ENCODE measurements around the gene MORN2.
A peak's percentile ranks its signal among the peaks of the same experiment; 100 is the strongest.

Gene MORN2

DNA sequence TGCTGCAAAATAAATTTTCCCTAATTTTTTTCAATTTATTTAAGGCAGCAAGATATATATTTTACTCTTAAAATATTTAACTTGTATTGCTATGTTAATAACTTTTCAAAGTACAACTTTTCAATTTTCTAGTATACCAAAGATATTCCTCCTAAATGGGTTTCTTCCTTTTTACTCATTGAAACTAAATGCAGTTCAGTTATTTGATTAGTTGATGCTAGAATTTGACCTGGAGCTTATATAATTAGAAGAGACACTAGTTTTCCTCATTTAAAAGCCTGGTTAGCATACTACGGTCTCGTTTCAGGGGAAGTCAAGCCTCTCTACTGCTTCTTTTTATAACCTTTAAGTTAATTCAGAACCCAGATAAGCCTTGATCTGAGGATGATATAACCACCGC lies 13.8 kb downstream of the MORN2 start, which contains the start of gene ARHGEF33:
Gene ARHGEF33, plus strand, starts transcription at position 301 of the 400 bp plus-strand sequence. CDS start 29,573 bp downstream, outside the sequence.
- TF ChIP-seq CTCF (conservative IDR thresholded peaks at IDR 0.05; ENCODE audit: low read length) (no peak), EZH2phosphoT487 (IDR thresholded peaks at IDR 0.05; ENCODE audit: borderline replicate concordance) (no peak)
- H3K36me3 ChIP-seq (ENCODE audit: insufficient read depth, low read length): no peaks in the 10 kb centered on the region
- H3K4me1 ChIP-seq (ENCODE audit: insufficient read depth, low read length, poor library complexity, severe bottlenecking): no peaks in the 10 kb centered on the region
- H3K4me2 ChIP-seq (ENCODE audit: low read depth, low read length, poor library complexity, severe bottlenecking): no peak within 1 kb of the TSS
- no peaks in the 10 kb centered on the region for H3K9me2 ChIP-seq (replicated peaks; ENCODE audit: low read depth, low read length)
- H3K79me2 ChIP-seq (ENCODE audit: insufficient read depth, low read length): no peaks in the 10 kb centered on the region
- H2AFZ ChIP-seq (ENCODE audit: low read length): 0 out of 2 replicates have a peak within 1 kb of the TSS, but pooled peaks have one; percentile 57
- no peaks in the 10 kb centered on the region for H3K9me3 ChIP-seq (ENCODE audit: insufficient read depth, low read depth, low read length)
- no peak within 1 kb of the TSS for H3K4me3 ChIP-seq (ENCODE audit: low read length, poor library complexity, severe bottlenecking)
- no peaks in the 10 kb centered on the region for H3F3A ChIP-seq (ENCODE audit: low read depth)
- H3K27me3 ChIP-seq (ENCODE audit: insufficient read depth, low read length, poor library complexity, severe bottlenecking): no peaks in the 10 kb centered on the region
- H4K20me1 ChIP-seq (ENCODE audit: insufficient read depth, low read length, poor library complexity, severe bottlenecking): no peaks in the 10 kb centered on the region
- H3K9ac ChIP-seq (ENCODE audit: low read depth, low read length, poor library complexity, severe bottlenecking): no peak within 1 kb of the TSS

DNA sequence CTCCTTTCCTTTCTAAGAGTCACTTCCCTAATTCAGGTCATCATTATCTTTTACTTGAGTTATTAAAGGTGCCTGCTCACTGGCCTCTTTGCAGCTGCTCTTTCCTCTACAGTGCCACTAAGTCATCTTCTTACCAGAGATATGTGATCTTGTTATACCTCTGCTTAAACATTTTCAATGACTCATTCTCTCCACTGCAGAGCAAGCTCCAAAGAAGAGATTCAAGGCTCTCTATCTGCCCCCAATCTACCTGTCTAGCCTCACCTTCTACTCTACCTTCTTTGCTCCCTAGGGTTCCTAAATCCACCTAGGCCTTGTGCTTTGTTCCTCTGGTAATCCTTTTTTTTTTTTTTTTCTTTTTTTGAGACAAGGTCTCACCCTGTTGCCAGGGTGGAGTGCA lies 17.0 kb downstream of the MORN2 start:
- TF ChIP-seq CTCF (conservative IDR thresholded peaks at IDR 0.05; ENCODE audit: low read length) (no peak), EZH2phosphoT487 (IDR thresholded peaks at IDR 0.05; ENCODE audit: borderline replicate concordance) (no peak)
- H4K20me1 ChIP-seq (ENCODE audit: insufficient read depth, low read length, poor library complexity, severe bottlenecking): no peaks in the 10 kb centered on the region
- no peak overlapping the region for H2AFZ ChIP-seq (ENCODE audit: low read length)
- H3K4me1 ChIP-seq (ENCODE audit: insufficient read depth, low read length, poor library complexity, severe bottlenecking): no peaks in the 10 kb centered on the region
- no peak overlapping the region for H3K9ac ChIP-seq (ENCODE audit: low read depth, low read length, poor library complexity, severe bottlenecking)
- no peaks in the 10 kb centered on the region for H3K36me3 ChIP-seq (ENCODE audit: insufficient read depth, low read length)
- H3K27me3 ChIP-seq (ENCODE audit: insufficient read depth, low read length, poor library complexity, severe bottlenecking): no peaks in the 10 kb centered on the region
- H3K9me2 ChIP-seq (replicated peaks; ENCODE audit: low read depth, low read length): no peaks in the 10 kb centered on the region
- no peak overlapping the region for H3K4me2 ChIP-seq (ENCODE audit: low read depth, low read length, poor library complexity, severe bottlenecking)
- no peaks in the 10 kb centered on the region for H3K9me3 ChIP-seq (ENCODE audit: insufficient read depth, low read depth, low read length)
- no peak overlapping the region for H3K4me3 ChIP-seq (ENCODE audit: low read length, poor library complexity, severe bottlenecking)
- H3K79me2 ChIP-seq (ENCODE audit: insufficient read depth, low read length): no peaks in the 10 kb centered on the region
- H3F3A ChIP-seq (ENCODE audit: low read depth): no peaks in the 10 kb centered on the region

- Histone ChIP-seq H3K4me2 (ENCODE audit: low read depth, low read length, poor library complexity, severe bottlenecking) (no peak overlapping the region), H2AFZ (ENCODE audit: low read length) (no peak overlapping the region), H3K4me1 (ENCODE audit: insufficient read depth, low read length, poor library complexity, severe bottlenecking) (no peaks in the 10 kb centered on the region), H3K79me2 (ENCODE audit: insufficient read depth, low read length) (no peaks in the 10 kb centered on the region), H3K27me3 (ENCODE audit: insufficient read depth, low read length, poor library complexity, severe bottlenecking) (no peaks in the 10 kb centered on the region), H3K9me3 (ENCODE audit: insufficient read depth, low read depth, low read length) (no peaks in the 10 kb centered on the region), H4K20me1 (ENCODE audit: insufficient read depth, low read length, poor library complexity, severe bottlenecking) (no peaks in the 10 kb centered on the region), H3K9ac (ENCODE audit: low read depth, low read length, poor library complexity, severe bottlenecking) (no peak overlapping the region), H3F3A (ENCODE audit: low read depth) (no peaks in the 10 kb centered on the region), H3K4me3 (ENCODE audit: low read length, poor library complexity, severe bottlenecking) (no peak overlapping the region), H3K9me2 (replicated peaks; ENCODE audit: low read depth, low read length) (no peaks in the 10 kb centered on the region), H3K36me3 (ENCODE audit: insufficient read depth, low read length) (no peaks in the 10 kb centered on the region)
- no peak for TF ChIP-seq CTCF (conservative IDR thresholded peaks at IDR 0.05; ENCODE audit: low read length)
- no peak for TF ChIP-seq EZH2phosphoT487 (IDR thresholded peaks at IDR 0.05; ENCODE audit: borderline replicate concordance)
These were observed 22.5 kb downstream of the MORN2 start for GRCh38 chr2:38898256-38898655.

All from Loucy (cell line).